HL-60 (cell line): ENCODE results near the gene SRGAP3.

ENCODE experiments used
- DNase-seq, 2 experiments: peaks; one replicate each; pipeline ENCODE4 v3.0.0-alpha.2; 2010 to 2020; ENCODE audit warnings: low read depth in 1 of 2, low spot score in 1 of 2
- H3K27ac ChIP-seq: fragments of 250-450 bp; sonication (Bioruptor Pico); replicated peaks from 2 replicates; pipeline ENCODE4 v1.5.1; 2020; ENCODE audit warnings: mild to moderate bottlenecking, moderate library complexity
- H3K27me3 ChIP-seq: fragments of 250-450 bp; sonication (Bioruptor Pico); 2 replicates; pipeline ENCODE4 v1.5.1; 2021; ENCODE audit warnings: mild to moderate bottlenecking, moderate library complexity; ENCODE audit not compliant: insufficient read depth, poor library complexity, severe bottlenecking
- H3K4me3 ChIP-seq: replicated peaks from 2 replicates; pipeline ENCODE4 v1.5.1; 2011; ENCODE audit warnings: mild to moderate bottlenecking, control low read depth, low read length; ENCODE audit not compliant: insufficient read depth
- GABPA ChIP-seq: IDR thresholded peaks from 2 replicates; pipeline ENCODE4 v1.6.1; 2012; ENCODE audit warnings: low read depth
- POLR2AphosphoS5 ChIP-seq: IDR thresholded peaks from 2 replicates; pipeline ENCODE4 v1.6.1; 2012; ENCODE audit warnings: low read depth
- REST ChIP-seq: IDR thresholded peaks from 2 replicates; pipeline ENCODE4 v1.6.1; 2012; ENCODE audit warnings: low read depth; ENCODE audit not compliant: insufficient replicate concordance
- SPI1 ChIP-seq: IDR thresholded peaks from 2 replicates; pipeline ENCODE4 v1.6.1; 2012; ENCODE audit warnings: low read depth, mild to moderate bottlenecking, borderline replicate concordance
- TF ChIP-seq, protein P1 (sequence below): IDR thresholded peaks from one replicate; pipeline ENCODE4 v1.5.1; 2011; ENCODE audit warnings: low read length, control low read depth, inconsistent platforms; ENCODE audit not compliant: insufficient read depth

Gene SRGAP3

DNA sequence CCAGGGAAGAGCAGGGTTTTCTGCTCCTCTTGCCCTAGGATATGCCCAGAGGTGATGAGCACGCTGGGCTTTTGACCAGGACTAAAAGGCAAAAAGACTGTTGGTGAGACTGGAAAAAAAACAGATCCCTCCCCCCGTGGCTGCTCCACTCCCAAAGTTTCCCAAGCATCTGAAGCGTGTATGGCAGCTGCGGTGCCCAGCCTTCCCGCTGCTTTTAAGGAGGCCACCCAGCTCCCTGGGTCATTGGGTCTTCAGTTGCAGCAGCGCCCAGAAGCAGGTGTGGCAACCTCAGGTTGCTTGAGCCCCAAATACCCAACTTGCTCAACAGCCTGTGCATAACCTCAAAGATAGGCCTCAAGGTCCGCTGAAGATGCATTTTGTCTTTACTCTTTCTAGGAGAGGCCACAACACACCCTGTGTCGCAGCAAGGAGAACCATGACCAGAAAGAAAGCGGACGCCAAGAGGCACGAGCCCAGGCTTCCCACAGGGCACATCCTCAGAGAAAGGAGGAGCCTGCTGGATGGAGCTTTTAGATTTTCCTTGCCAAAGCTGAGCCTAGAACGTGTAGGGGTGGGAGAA, 2.0 kb downstream of the SRGAP3 start:
- peaks cover 2% of the 10 kb centered on the region for H3K27me3 ChIP-seq
- H3K4me3 ChIP-seq: no peak overlapping the region
- H3K27ac ChIP-seq: no peak overlapping the region
- no peak for TF ChIP-seq GABPA
- TF ChIP-seq, protein P1, sequence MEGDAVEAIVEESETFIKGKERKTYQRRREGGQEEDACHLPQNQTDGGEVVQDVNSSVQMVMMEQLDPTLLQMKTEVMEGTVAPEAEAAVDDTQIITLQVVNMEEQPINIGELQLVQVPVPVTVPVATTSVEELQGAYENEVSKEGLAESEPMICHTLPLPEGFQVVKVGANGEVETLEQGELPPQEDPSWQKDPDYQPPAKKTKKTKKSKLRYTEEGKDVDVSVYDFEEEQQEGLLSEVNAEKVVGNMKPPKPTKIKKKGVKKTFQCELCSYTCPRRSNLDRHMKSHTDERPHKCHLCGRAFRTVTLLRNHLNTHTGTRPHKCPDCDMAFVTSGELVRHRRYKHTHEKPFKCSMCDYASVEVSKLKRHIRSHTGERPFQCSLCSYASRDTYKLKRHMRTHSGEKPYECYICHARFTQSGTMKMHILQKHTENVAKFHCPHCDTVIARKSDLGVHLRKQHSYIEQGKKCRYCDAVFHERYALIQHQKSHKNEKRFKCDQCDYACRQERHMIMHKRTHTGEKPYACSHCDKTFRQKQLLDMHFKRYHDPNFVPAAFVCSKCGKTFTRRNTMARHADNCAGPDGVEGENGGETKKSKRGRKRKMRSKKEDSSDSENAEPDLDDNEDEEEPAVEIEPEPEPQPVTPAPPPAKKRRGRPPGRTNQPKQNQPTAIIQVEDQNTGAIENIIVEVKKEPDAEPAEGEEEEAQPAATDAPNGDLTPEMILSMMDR: no peak
- TF ChIP-seq POLR2AphosphoS5: no peak
- no peak for TF ChIP-seq REST
- TF ChIP-seq SPI1: no peak
- DNase-seq: no peak

DNA sequence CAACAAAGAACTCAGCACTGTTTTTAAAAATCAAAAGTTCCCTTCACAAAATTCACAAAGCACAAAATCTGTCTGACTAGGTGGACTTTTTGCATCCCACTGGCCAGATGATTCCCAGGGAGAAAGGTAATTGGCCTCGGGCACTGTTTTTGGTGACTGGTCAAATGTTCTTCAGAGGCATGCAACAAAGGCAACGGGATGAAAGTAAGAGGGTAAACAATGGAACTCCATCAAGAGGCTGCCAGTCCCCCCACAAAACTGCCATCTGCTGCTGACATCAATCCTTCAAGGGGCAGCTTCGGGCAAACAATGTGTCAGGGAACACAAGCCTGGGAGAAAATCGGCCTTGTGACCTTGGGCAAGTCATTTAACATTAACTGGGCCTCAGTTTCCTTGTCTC, 3.3 kb downstream of the SRGAP3 start:
- TF ChIP-seq GABPA: no peak
- no peak for TF ChIP-seq POLR2AphosphoS5
- TF ChIP-seq REST: no peak
- TF ChIP-seq, protein P1: no peak
- TF ChIP-seq SPI1: no peak
- DNase-seq: no peak
- Histone ChIP-seq H3K27me3 (peaks cover 2% of the 10 kb centered on the region), H3K4me3 (no peak overlapping the region), H3K27ac (no peak overlapping the region)

DNA sequence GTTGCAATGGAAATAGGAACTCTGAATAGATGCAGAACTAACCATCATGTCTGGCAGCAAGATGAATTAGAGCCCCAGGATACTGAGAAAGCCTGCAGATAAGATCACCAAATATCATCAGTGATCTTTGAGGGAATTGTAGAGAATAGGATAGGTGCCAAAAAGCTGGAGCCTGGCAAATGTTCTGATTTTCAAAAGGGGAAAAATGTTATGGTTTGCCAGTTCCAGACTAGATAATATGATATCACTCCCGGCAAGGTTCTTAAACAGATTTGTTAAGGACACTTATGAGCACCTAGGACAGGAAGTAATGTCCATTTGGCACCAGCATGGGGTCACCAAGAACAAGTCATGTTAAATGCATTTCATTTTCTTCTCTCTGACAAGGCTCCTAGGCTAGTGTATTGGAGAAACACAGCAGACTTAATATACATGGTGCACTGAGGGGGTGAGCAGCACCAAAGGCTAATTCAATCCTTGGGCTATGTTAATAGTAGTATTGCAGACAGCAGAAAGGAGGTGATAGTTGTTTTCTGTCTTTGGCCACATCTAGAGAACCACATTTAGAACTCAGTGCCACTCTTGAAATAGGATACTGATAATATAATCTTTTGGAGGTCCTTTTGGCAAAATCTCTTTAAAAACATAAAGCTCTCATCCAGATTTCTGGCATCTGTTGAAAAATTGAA, 4.8 kb downstream of the SRGAP3 start:
- H3K27me3 ChIP-seq: peaks cover 2% of the 10 kb centered on the region
- no peak overlapping the region for H3K4me3 ChIP-seq
- no peak for DNase-seq
- H3K27ac ChIP-seq: no peak overlapping the region
- TF ChIP-seq REST: no peak
- no peak for TF ChIP-seq SPI1
- no peak for TF ChIP-seq GABPA
- TF ChIP-seq, protein P1: no peak
- no peak for TF ChIP-seq POLR2AphosphoS5
